ENCODE measurements around the gene RTL9. TPM values are rescaled to one million over a fixed set of nuclear protein-coding genes. Genes with fewer than 3 reads are reported as not detected.

Gene RTL9
- total RNA-seq, result not detected in 2 replicates

GRCh38 chrX:110358548-110358947, at the start of gene RTL9:
RTL9 (plus strand) TSS chrX:110358848; CDS start chrX:110450618, 91,770 bp downstream.
- intact Hi-C loops (cut with micrococcal nuclease), result no loop called here

GRCh38 chrX:110310000-110310790, 48.5 kb upstream of the RTL9 start:
- Mint-ChIP-seq H3K4me3 (peak overlapping the region; percentile 68), H3K27me3 (ENCODE audit: insufficient read depth) (no peaks in the 10 kb centered on the region), H3K9me3 (no peaks in the 10 kb centered on the region), H3K27ac (peak overlapping the region; percentile 82), H3K36me3 (ENCODE audit: low read depth) (peaks cover 4% of the 10 kb centered on the region), H3K4me1 (ENCODE audit: low read depth) (peaks cover 46% of the 10 kb centered on the region)
- intact Hi-C loops (cut with micrococcal nuclease), result loop anchor here (2.0 to 10.0 kb wide), 4 partner anchors 43 to 815 kb away; partner anchors contain the start of gene ACSL4
- DNase-seq (ENCODE audit: low spot score), result no peak

More at GRCh38 chrX:110358548-110358947, at the start of gene RTL9:
- no peaks in the 10 kb centered on the region for H3K4me1 Mint-ChIP-seq (ENCODE audit: low read depth)
- no peaks in the 10 kb centered on the region for H3K9me3 Mint-ChIP-seq
- H3K36me3 Mint-ChIP-seq (ENCODE audit: low read depth), result no peaks in the 10 kb centered on the region
- H3K4me3 Mint-ChIP-seq, result no peak within 1 kb of the TSS
- no peak for DNase-seq (ENCODE audit: low spot score)
- H3K27ac Mint-ChIP-seq, result no peak within 1 kb of the TSS
- H3K27me3 Mint-ChIP-seq (ENCODE audit: insufficient read depth), result peaks cover 6% of the 10 kb centered on the region

- Mint-ChIP-seq H3K4me1 (ENCODE audit: low read depth) (peaks cover 51% of the 10 kb centered on the region), H3K27me3 (ENCODE audit: insufficient read depth) (no peaks in the 10 kb centered on the region), H3K9me3 (no peaks in the 10 kb centered on the region), H3K4me3 (peak overlapping the region; percentile 68), H3K27ac (peak overlapping the region; percentile 82), H3K36me3 (ENCODE audit: low read depth) (peaks cover 4% of the 10 kb centered on the region)
- peak; percentile 24 for DNase-seq (ENCODE audit: low spot score)
- intact Hi-C loops (cut with micrococcal nuclease), result loop anchor here (2.0 to 10.0 kb wide), 4 partner anchors 44 to 814 kb away; partner anchors contain the start of gene ACSL4
These were observed 47.8 kb upstream of the RTL9 start for GRCh38 chrX:110310896-110311295.

- intact Hi-C loops (cut with micrococcal nuclease), result loop anchor here (2.0 to 10.0 kb wide), 4 partner anchors 44 to 813 kb away; partner anchors contain the start of gene ACSL4
- peak overlapping the region; percentile 56 for H3K4me3 Mint-ChIP-seq
- peak overlapping the region; percentile 82 for H3K27ac Mint-ChIP-seq
- DNase-seq (ENCODE audit: low spot score), result no peak
- no peaks in the 10 kb centered on the region for H3K27me3 Mint-ChIP-seq (ENCODE audit: insufficient read depth)
- no peaks in the 10 kb centered on the region for H3K9me3 Mint-ChIP-seq
- H3K4me1 Mint-ChIP-seq (ENCODE audit: low read depth), result peaks cover 51% of the 10 kb centered on the region
- H3K36me3 Mint-ChIP-seq (ENCODE audit: low read depth), result peaks cover 4% of the 10 kb centered on the region
These were observed 47.0 kb upstream of the RTL9 start for GRCh38 chrX:110311437-110312230.

GRCh38 chrX:110315551-110315950, 43.1 kb upstream of the RTL9 start:
- H3K36me3 Mint-ChIP-seq (ENCODE audit: low read depth), result peaks cover 2% of the 10 kb centered on the region
- no peak overlapping the region for H3K27ac Mint-ChIP-seq
- DNase-seq (ENCODE audit: low spot score), result no peak
- intact Hi-C loops (cut with micrococcal nuclease), result loop anchor here (5.0 to 10.0 kb wide), 5 partner anchors 92 to 1367 kb away; partner anchors contain the start of genes ALG13 and TMEM164
- peaks cover 8% of the 10 kb centered on the region for H3K27me3 Mint-ChIP-seq (ENCODE audit: insufficient read depth)
- no peaks in the 10 kb centered on the region for H3K9me3 Mint-ChIP-seq
- peaks cover 47% of the 10 kb centered on the region for H3K4me1 Mint-ChIP-seq (ENCODE audit: low read depth)
- H3K4me3 Mint-ChIP-seq, result peak overlapping the region; percentile 91

GRCh38 chrX:110316351-110317060, 42.1 kb upstream of the RTL9 start:
- Mint-ChIP-seq H3K27me3 (ENCODE audit: insufficient read depth) (peaks cover 8% of the 10 kb centered on the region), H3K4me3 (peak overlapping the region; percentile 91), H3K36me3 (ENCODE audit: low read depth) (no peaks in the 10 kb centered on the region), H3K27ac (peak overlapping the region; percentile 84), H3K4me1 (ENCODE audit: low read depth) (peaks cover 37% of the 10 kb centered on the region), H3K9me3 (no peaks in the 10 kb centered on the region)
- intact Hi-C loops (cut with micrococcal nuclease), result loop anchor here (2.0 to 10.0 kb wide), 6 partner anchors 91 to 1366 kb away; partner anchors contain the start of genes ALG13 and TMEM164
- no peak for DNase-seq (ENCODE audit: low spot score)

GRCh38 chrX:110317061-110317819, 41.4 kb upstream of the RTL9 start:
- Mint-ChIP-seq H3K27ac (peak overlapping the region; percentile 84), H3K4me3 (peak overlapping the region; percentile 91), H3K27me3 (ENCODE audit: insufficient read depth) (peaks cover 8% of the 10 kb centered on the region), H3K4me1 (ENCODE audit: low read depth) (peaks cover 30% of the 10 kb centered on the region), H3K36me3 (ENCODE audit: low read depth) (no peaks in the 10 kb centered on the region), H3K9me3 (no peaks in the 10 kb centered on the region)
- DNase-seq (ENCODE audit: low spot score), result peak; percentile 13
- intact Hi-C loops (cut with micrococcal nuclease), result loop anchor here (2.0 to 10.0 kb wide), 6 partner anchors 90 to 1365 kb away; partner anchors contain the start of genes ALG13 and TMEM164

- Mint-ChIP-seq H3K27ac (peak within 1 kb of the TSS; percentile 84), H3K36me3 (ENCODE audit: low read depth) (no peaks in the 10 kb centered on the region), H3K4me3 (peak within 1 kb of the TSS; percentile 91), H3K9me3 (no peaks in the 10 kb centered on the region), H3K4me1 (ENCODE audit: low read depth) (peaks cover 23% of the 10 kb centered on the region), H3K27me3 (ENCODE audit: insufficient read depth) (peaks cover 9% of the 10 kb centered on the region)
- peak; percentile 74 for DNase-seq (ENCODE audit: low spot score)
- intact Hi-C loops (cut with micrococcal nuclease), result loop anchor here (2.0 to 10.0 kb wide), 7 partner anchors 89 to 1364 kb away; partner anchors contain the start of genes ALG13 and TMEM164
These were observed 40.6 kb upstream of the RTL9 start, which contains the start of gene AMMECR1 for GRCh38 chrX:110317820-110318663. AMMECR1 (minus strand) TSS chrX:110318085; CDS start chrX:110318071, 14 bp downstream.

GRCh38 chrX:110318664-110318968, 40.0 kb upstream of the RTL9 start:
- Mint-ChIP-seq H3K9me3 (no peaks in the 10 kb centered on the region), H3K4me1 (ENCODE audit: low read depth) (peaks cover 18% of the 10 kb centered on the region), H3K27ac (peak overlapping the region; percentile 81), H3K36me3 (ENCODE audit: low read depth) (no peaks in the 10 kb centered on the region), H3K4me3 (peak overlapping the region; percentile 91), H3K27me3 (ENCODE audit: insufficient read depth) (peaks cover 12% of the 10 kb centered on the region)
- intact Hi-C loops (cut with micrococcal nuclease), result loop anchor here (2.0 to 10.0 kb wide), 6 partner anchors 89 to 1364 kb away; partner anchors contain the start of genes ALG13 and TMEM164
- no peak for DNase-seq (ENCODE audit: low spot score)

- Mint-ChIP-seq H3K4me3 (no peak overlapping the region), H3K36me3 (ENCODE audit: low read depth) (no peaks in the 10 kb centered on the region), H3K9me3 (no peaks in the 10 kb centered on the region), H3K27ac (no peak overlapping the region), H3K27me3 (ENCODE audit: insufficient read depth) (peaks cover 12% of the 10 kb centered on the region), H3K4me1 (ENCODE audit: low read depth) (peaks cover 5% of the 10 kb centered on the region)
- intact Hi-C loops (cut with micrococcal nuclease), result no loop called here
- DNase-seq (ENCODE audit: low spot score), result no peak
These were observed 38.2 kb upstream of the RTL9 start for GRCh38 chrX:110320381-110320987.

GRCh38 chrX:110321081-110321480, 37.6 kb upstream of the RTL9 start:
- no peak for DNase-seq (ENCODE audit: low spot score)
- Mint-ChIP-seq H3K27ac (no peak overlapping the region), H3K36me3 (ENCODE audit: low read depth) (no peaks in the 10 kb centered on the region), H3K4me1 (ENCODE audit: low read depth) (peaks cover 3% of the 10 kb centered on the region), H3K27me3 (ENCODE audit: insufficient read depth) (peaks cover 12% of the 10 kb centered on the region), H3K9me3 (no peaks in the 10 kb centered on the region), H3K4me3 (no peak overlapping the region)
- intact Hi-C loops (cut with micrococcal nuclease), result no loop called here

All from activated T-helper 1 cell treated with anti-CD3 and anti-CD28 coated beads, Interleukin-12 subunit alpha, Interleukin-12 subunit beta, Interleukin-2, Interleukin-4 antibody, amounts not matched to agents 30 ng/mL and 10 ng/mL and 1 ng/mL, durations not matched to agents 14 hours and 24 hours and 36 hours (primary cell).